HFFc6 (cell line): ENCODE results near the gene JMJD8. TPM values are rescaled to one million over a fixed set of nuclear protein-coding genes. Genes with fewer than 3 reads are reported as not detected.
A peak's percentile ranks its signal among the peaks of the same experiment; 100 is the strongest.

ENCODE experiments used
- DNase-seq: peaks from one replicate; pipeline ENCODE4 v3.0.0-alpha.2; 2018
- H3K27ac Mint-ChIP-seq: 2 replicates; pipeline ENCODE4 v1.8.0; 2020; ENCODE audit warnings: mild to moderate bottlenecking, mixed read lengths
- H3K27me3 Mint-ChIP-seq: 2 replicates; pipeline ENCODE4 v1.8.0; 2021; ENCODE audit warnings: mild to moderate bottlenecking, moderate library complexity, mixed read lengths; ENCODE audit not compliant: insufficient read depth
- H3K36me3 Mint-ChIP-seq: 2 replicates; pipeline ENCODE4 v1.8.0; 2021; ENCODE audit warnings: low read depth, mixed read lengths
- H3K4me1 Mint-ChIP-seq: 2 replicates; pipeline ENCODE4 v1.8.0; 2020; ENCODE audit warnings: low read depth, mixed read lengths
- H3K4me3 Mint-ChIP-seq: 2 replicates; pipeline ENCODE4 v1.8.0; 2020; ENCODE audit warnings: mild to moderate bottlenecking, moderate library complexity, mixed read lengths
- H3K9me3 Mint-ChIP-seq: 2 replicates; pipeline ENCODE4 v1.8.0; 2020; ENCODE audit warnings: mild to moderate bottlenecking, mixed read lengths
- CTCF ChIP-seq: fragments of 200-600 bp; sonication (generic); IDR thresholded peaks from 2 replicates; pipeline ENCODE4 v1.5.0; 2021; ENCODE audit warnings: antibody characterized with exemption, mild to moderate bottlenecking
- total RNA-seq, 6 experiments: library from RNA; stranded (reverse); fragmentation: NEBNext Ultra II Directional; extraction: Animal tissue kit (Norgen Biotek cat#: 25700); gene quantifications; 2 replicates in 1 of 6; 3 replicates in 5 of 6; pipeline ENCODE4 v1.2.3, GENCODE V29; 2021

Gene JMJD8
- total RNA-seq, 6 experiments from 2014 or later: 7.6 to 10.6 (median 9.3) TPM

DNA sequence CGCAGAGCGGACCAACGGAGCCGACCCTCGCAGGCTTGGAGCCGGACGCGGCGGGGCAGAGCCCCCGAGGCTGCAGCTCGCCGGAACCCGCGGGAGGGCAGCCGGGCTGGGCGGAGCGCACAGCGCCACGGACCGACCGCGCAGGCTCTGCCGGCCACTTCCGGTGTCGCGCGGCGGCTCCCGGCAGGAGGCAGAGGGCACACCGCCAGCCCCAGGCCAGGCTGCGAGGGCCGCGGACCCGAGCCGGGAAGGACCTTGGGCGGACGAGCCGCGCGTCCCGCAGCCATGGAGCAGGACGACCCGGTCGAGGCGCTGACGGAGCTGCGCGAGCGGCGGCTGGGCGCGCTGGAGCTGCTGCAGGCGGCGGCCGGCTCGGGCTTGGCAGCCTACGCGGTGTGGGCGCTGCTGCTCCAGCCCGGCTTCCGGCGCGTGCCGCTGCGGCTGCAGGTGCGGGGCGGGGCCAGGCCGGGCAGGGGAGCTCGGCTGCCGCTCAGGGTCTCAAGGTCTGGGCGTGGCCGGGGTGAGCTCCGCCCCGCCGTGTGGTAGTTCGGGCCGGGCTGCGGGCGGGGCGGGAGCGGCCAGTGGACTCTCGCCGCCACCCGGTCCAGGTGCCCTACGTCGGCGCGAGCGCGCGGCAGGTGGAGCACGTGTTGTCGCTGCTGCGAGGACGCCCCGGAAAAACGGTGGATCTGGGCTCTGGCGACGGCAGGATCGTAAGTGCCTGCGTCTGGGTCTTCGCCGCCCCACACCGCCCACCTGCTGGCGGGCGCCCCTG is 37.0 kb upstream of the JMJD8 start, which contains the start of gene ANTKMT:
Gene ANTKMT, plus strand, starts transcription at position 157 of the 775 bp plus-strand sequence. Its CDS starts 129 bp downstream, at position 286.
- peaks cover 16% of the 10 kb centered on the region for H3K27me3 Mint-ChIP-seq
- H3K4me1 Mint-ChIP-seq: peaks cover 19% of the 10 kb centered on the region
- H3K36me3 Mint-ChIP-seq: no peaks in the 10 kb centered on the region

GRCh38 chr16:720447-720989 is 36.4 kb upstream of the JMJD8 start:
- H3K27ac Mint-ChIP-seq: peak overlapping the region; percentile 84
- peaks cover 11% of the 10 kb centered on the region for H3K27me3 Mint-ChIP-seq
- peak; percentile 39 for DNase-seq
- no peaks in the 10 kb centered on the region for H3K36me3 Mint-ChIP-seq
- H3K9me3 Mint-ChIP-seq: no peaks in the 10 kb centered on the region
- TF ChIP-seq CTCF: peak; percentile 44; the same call in 1 of the 2 replicates
- peak overlapping the region; percentile 91 for H3K4me3 Mint-ChIP-seq
- H3K4me1 Mint-ChIP-seq: peaks cover 21% of the 10 kb centered on the region

More for the DNA sequence above, 37.0 kb upstream of the JMJD8 start, which contains the start of gene ANTKMT:
- peak within 1 kb of the TSS; percentile 84 for H3K27ac Mint-ChIP-seq
- H3K4me3 Mint-ChIP-seq: peak within 1 kb of the TSS; percentile 91
- peak; percentile 50 for DNase-seq
- H3K9me3 Mint-ChIP-seq: no peaks in the 10 kb centered on the region
- TF ChIP-seq CTCF: 0 out of 2 replicates have a peak, but pooled peaks have one; percentile 3

GRCh38 chr16:719815-720446 is 35.8 kb upstream of the JMJD8 start:
- Mint-ChIP-seq H3K4me1 (peaks cover 21% of the 10 kb centered on the region), H3K4me3 (peak overlapping the region; percentile 91), H3K9me3 (no peaks in the 10 kb centered on the region), H3K27me3 (peaks cover 9% of the 10 kb centered on the region), H3K36me3 (no peaks in the 10 kb centered on the region), H3K27ac (peak overlapping the region; percentile 84)
- DNase-seq: no peak
- TF ChIP-seq CTCF: peak; percentile 26; the same call in 1 of the 2 replicates

DNA sequence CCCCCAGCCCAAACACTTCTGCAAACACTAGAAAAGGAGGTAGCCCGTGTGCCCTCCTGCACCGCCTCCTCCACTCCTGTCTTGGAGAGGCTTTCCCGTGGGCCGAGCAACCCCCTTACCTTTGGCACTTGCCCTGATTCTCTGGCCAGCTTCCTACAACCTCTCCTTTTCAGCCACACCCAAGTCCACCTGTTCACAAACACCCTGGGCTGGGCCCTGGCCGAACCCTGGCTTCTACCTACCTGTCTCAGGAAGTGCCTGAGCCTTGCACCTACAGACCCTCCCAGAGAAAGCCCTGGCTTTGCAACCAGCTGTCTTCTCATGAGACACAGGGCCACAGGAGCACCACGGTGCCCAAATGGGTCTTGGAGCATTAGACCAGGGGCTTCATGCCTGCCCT is 34.8 kb upstream of the JMJD8 start:
- DNase-seq: no peak
- no peak overlapping the region for H3K27ac Mint-ChIP-seq
- TF ChIP-seq CTCF: no peak
- H3K4me3 Mint-ChIP-seq: peak overlapping the region; percentile 91
- H3K4me1 Mint-ChIP-seq: peaks cover 24% of the 10 kb centered on the region
- peaks cover 9% of the 10 kb centered on the region for H3K27me3 Mint-ChIP-seq
- H3K36me3 Mint-ChIP-seq: no peaks in the 10 kb centered on the region
- no peaks in the 10 kb centered on the region for H3K9me3 Mint-ChIP-seq

- no peak for DNase-seq
- no peak for TF ChIP-seq CTCF
- no peak overlapping the region for H3K4me3 Mint-ChIP-seq
These were observed 34.3 kb upstream of the JMJD8 start for GRCh38 chr16:718389-718788.

More at GRCh38 chr16:718389-718788, 34.3 kb upstream of the JMJD8 start:
- Mint-ChIP-seq H3K27me3 (peaks cover 9% of the 10 kb centered on the region), H3K27ac (no peak overlapping the region), H3K4me1 (peaks cover 28% of the 10 kb centered on the region), H3K9me3 (no peaks in the 10 kb centered on the region), H3K36me3 (no peaks in the 10 kb centered on the region)
